Bronchial epithelial cell (primary cell): ENCODE results near the gene TXNRD2. TPM values are rescaled to one million over a fixed set of nuclear protein-coding genes. Genes with fewer than 3 reads are reported as not detected.
A peak's percentile ranks its signal among the peaks of the same experiment; 100 is the strongest.

Source experiments
- DNase-seq: peaks from one replicate; pipeline ENCODE4 v3.0.0-alpha.2; 2010; ENCODE audit warnings: low read depth
- FAIRE-seq: peaks from 2 replicates; lab custom pipeline; 2011; peaks lifted over from hg19 to GRCh38; lab: Jason Lieb, UNC
- H3K27me3 ChIP-seq: 2 replicates; pipeline ENCODE4 v1.5.1; 2011; ENCODE audit warnings: low read length; ENCODE audit not compliant: control insufficient read depth, insufficient read depth
- H3K36me3 ChIP-seq: 2 replicates; pipeline ENCODE4 v1.5.1; 2011; ENCODE audit warnings: low read length; ENCODE audit not compliant: control insufficient read depth, insufficient read depth
- H3K4me3 ChIP-seq: 2 replicates; pipeline ENCODE4 v1.5.1; 2011; ENCODE audit warnings: mild to moderate bottlenecking, low read depth, low read length, control low read depth
- CTCF ChIP-seq: IDR thresholded peaks from 2 replicates; pipeline ENCODE4 v1.5.1; 2011; ENCODE audit warnings: mild to moderate bottlenecking, moderate library complexity, low read length, control low read depth, inconsistent platforms; ENCODE audit not compliant: insufficient read depth, severe bottlenecking
- total RNA-seq: library from RNA; depleted of rRNA; stranded (reverse); fragments of >200 nt; gene quantifications from 2 replicates; pipeline ENCODE4 v1.2.1, GENCODE V29; 2014

Gene TXNRD2
- total RNA-seq, 1 donor from 2014 or later = 12.9 TPM

DNA sequence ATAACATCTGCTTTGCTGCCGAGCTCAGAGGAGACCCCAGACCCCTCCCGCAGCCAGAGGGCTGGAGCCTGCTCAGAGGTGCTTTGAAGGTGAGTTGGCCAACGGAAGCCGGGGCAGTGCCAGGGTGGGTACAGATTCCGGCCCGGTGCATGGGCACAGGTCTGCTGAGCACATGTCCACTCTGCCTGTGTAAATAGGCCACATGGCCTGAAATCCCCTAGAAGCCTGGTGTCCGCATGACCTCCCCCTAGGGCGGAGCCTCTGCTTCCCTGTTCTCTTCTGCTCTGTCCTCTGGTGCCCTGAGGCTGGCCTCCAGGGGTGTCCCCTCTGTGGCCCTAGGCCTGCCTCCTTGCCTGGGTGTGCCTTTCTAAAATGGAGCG, 19.6 kb upstream of the TXNRD2 start:
- TF ChIP-seq CTCF = no peak
- Histone ChIP-seq H3K36me3 (peaks cover 22% of the 10 kb centered on the region), H3K27me3 (no peaks in the 10 kb centered on the region), H3K4me3 (no peak overlapping the region)
- DNase-seq = no peak
- no peak for FAIRE-seq

- peaks cover 17% of the 10 kb centered on the region for H3K36me3 ChIP-seq
- DNase-seq = no peak
- no peaks in the 10 kb centered on the region for H3K27me3 ChIP-seq
- no peak for TF ChIP-seq CTCF
- no peak for FAIRE-seq
- no peak overlapping the region for H3K4me3 ChIP-seq
Observed at GRCh38 chr22:19960491-19961200, 19.0 kb upstream of the TXNRD2 start.

GRCh38 chr22:19959587-19960490, 18.2 kb upstream of the TXNRD2 start:
- H3K4me3 ChIP-seq = peak overlapping the region; percentile 31
- FAIRE-seq (no peak), DNase-seq (no peak)
- no peaks in the 10 kb centered on the region for H3K27me3 ChIP-seq
- peaks cover 15% of the 10 kb centered on the region for H3K36me3 ChIP-seq
- TF ChIP-seq CTCF = no peak

DNA sequence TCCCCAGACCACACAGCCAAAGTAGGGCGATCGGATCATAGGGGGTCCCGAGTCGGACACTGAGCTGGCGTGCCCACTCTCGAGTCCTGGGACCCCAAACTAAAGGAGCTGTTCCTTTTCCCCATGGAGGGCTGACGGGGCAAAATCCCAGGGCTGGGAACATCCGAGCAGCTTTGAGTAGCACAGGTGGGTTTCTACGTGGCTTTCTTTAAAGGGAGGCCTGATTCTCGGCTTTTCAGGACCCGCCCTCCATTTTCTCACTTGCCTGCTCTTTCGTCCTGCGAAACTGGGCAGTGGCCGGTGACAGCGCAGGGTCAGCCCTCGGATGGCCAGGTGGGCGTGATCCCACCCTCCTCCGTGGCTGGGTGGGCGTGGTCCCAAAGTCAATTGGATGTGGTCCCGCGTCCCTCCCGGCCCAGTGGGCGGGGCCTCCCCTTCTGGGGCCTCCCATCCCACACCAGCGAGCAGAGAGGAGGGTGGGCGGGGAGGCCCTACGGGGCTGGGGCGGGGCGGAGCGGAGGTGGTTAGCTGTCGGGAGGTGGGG, 17.5 kb upstream of the TXNRD2 start:
- no peak for TF ChIP-seq CTCF
- Histone ChIP-seq H3K27me3 (no peaks in the 10 kb centered on the region), H3K4me3 (peak overlapping the region; percentile 31), H3K36me3 (peaks cover 8% of the 10 kb centered on the region)
- FAIRE-seq (no peak), DNase-seq (peak; percentile 61)

DNA sequence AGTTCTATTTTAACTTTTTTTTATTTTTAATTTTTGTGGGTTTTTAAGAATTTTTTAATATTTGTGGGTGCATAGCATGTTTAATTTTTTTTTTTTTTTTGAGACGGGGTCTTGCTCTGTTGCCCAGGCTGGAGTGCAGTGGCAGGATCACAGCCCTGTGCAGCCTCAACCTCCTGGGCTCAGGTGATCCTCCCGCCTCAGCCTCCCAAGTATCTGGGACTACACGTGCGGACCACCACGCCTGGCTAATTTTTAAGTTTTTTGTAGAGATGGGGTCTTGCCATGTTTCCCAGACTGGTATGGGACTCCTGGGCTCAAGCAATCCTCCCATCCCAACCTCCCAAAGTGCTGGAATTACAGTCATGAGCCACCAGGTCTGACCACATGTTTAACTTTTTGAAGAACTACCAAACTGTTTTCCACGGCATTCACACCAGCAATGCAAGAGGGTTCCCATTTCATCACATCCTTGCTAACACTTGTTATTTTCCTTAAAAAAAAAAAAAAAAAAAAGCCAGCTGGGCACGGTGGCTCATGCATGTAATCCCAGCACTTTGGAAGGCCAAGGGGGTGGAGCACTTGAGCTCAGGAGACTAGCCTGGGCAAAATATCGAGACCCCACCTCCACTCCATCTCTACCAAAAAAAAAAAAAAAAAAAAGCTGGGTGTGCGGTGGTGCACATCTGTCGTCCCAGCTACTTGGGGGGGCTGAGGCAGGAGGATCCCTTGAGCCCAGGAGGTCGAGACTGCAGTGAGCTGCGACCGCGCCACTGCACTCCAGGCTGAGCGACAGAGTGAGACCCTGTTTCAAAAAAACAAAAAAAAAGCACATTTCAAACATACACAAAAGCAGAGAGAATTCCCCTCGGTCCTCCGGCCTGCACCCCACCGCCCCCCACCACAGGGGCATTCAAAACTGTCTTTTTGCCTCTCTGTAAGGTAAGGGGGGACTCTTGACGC, 16.7 kb upstream of the TXNRD2 start:
- FAIRE-seq (no peak), DNase-seq (no peak)
- Histone ChIP-seq H3K4me3 (peak overlapping the region; percentile 31), H3K27me3 (no peaks in the 10 kb centered on the region), H3K36me3 (peaks cover 3% of the 10 kb centered on the region)
- no peak for TF ChIP-seq CTCF
